Measurements from ENCODE around the gene TMEM11.
A peak's percentile ranks its signal among the peaks of the same experiment; 100 is the strongest.

The TMEM11 gene

DNA sequence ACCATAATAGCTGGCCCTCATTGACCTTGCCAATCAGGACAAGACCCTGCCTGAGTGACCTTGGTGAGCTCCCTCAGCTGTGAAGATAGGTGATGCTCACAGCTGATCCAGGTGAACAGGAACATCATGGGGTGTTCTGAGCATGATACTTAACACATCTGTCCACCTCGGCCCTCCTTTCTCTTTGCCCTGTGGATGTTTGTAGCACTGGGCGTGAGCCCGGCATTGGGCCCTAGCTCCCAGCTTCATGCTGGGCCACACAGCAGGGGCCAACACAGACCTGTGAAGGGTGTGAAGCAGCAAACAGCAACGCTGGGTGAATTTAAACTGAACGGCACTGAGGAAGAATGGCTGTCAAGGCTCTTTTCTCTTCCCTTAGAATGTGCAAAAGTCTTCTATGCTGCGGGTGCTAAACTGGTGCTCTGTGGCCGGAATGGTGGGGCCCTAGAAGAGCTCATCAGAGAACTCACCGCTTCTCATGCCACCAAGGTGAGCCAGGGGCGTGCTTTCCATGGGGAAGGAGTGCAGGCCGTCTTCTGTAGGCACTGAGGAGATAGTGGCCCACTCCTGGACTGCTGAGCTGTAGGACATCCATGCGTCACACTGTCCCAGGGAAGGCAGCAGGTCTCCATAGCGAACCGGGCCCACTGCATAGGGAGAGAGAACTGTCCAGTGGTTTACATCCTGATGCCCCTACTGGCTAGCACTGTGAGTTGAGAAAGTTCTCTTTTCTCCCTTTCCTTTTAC lies 35.9 kb downstream of the TMEM11 start:
- no peak for DNase-seq

GRCh38 chr17:21177401-21177800 lies 36.6 kb downstream of the TMEM11 start:
- DNase-seq = no peak

- DNase-seq = no peak
Measured at GRCh38 chr17:21176773-21177395, 37.1 kb downstream of the TMEM11 start.

- no peak for DNase-seq
Measured at GRCh38 chr17:21174713-21175112, 39.2 kb downstream of the TMEM11 start.

DNA sequence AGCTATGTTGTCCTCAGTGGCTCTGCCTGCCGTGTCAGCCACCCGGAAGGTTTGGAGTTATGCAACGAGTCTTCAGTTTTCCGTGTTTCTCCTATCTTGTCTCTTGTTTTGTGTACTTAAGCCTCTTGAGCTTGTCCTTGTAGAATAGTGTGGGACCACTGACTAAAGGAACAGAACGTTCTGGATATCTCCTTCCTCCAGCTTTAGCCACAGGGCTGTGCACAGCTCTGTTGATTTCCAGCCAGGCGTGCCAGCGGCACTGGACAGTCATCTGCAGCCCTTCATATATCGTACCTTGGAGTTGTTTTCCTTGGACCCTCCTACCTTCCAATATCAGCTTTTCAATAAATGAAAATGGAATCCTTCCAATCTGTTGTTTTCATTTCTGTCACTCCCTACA lies 39.8 kb downstream of the TMEM11 start:
- no peak for DNase-seq

GRCh38 chr17:21173543-21173942 lies 40.4 kb downstream of the TMEM11 start:
- no peak for DNase-seq

- no peak for DNase-seq
Measured at GRCh38 chr17:21172846-21173245, 41.1 kb downstream of the TMEM11 start.

- no peak for DNase-seq
Measured at GRCh38 chr17:21171970-21172510, 41.9 kb downstream of the TMEM11 start.

- no peak for DNase-seq
Measured at GRCh38 chr17:21171309-21171922, 42.5 kb downstream of the TMEM11 start.

GRCh38 chr17:21170809-21171208 lies 43.2 kb downstream of the TMEM11 start:
- DNase-seq = no peak

DNA sequence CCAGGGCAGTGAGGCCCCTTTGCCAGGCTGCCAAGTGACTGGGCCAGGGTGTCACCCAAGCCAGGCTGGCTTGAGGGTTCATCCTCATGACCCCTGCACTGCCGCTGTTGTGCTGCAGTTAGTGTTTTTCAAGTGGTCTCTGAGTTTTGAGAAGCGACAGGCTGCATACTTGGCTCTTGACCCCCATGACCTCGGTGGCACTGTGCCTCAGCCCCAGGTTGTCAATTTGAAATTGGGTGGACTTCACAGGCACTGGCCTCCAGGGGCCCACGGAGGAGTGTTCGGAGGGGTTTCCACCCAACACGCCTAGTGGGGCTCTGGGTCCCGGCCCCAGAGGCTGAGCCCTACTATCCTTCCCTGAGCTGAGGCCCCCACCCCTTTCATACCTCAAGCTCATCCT lies 44.5 kb downstream of the TMEM11 start:
- DNase-seq = no peak

GRCh38 chr17:21168555-21168865 lies 45.5 kb downstream of the TMEM11 start:
- no peak for DNase-seq

GRCh38 chr17:21167303-21167702 lies 46.7 kb downstream of the TMEM11 start:
- DNase-seq = peak; percentile 62 to 83

- DNase-seq = peak; percentile 67 to 72
Measured at GRCh38 chr17:21166595-21167210, 47.3 kb downstream of the TMEM11 start.

- DNase-seq = no peak
Measured at GRCh38 chr17:21165922-21166594, 47.9 kb downstream of the TMEM11 start.

DNA sequence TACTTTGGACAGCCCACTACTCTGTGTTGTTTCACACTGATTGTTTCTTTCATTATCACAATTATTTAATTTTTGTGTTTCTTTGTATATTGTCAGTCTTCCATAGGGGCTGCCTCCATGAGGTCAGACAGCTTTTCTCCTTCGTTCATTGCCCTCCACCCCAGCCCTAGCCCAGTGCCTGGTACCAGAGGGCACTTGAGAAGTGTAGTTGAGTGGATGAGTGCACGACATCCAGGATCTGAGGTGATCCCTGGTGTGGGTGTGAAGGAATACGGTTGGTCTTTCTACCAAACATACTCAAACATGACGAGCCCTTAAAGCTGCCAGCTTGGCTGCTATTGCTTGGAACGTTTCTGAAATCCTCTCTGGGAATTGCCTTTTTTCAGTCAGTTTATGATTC lies 49.3 kb downstream of the TMEM11 start:
- DNase-seq = no peak

GRCh38 chr17:21164216-21164615 lies 49.7 kb downstream of the TMEM11 start:
- peak; percentile 47 to 50 for DNase-seq

DNA sequence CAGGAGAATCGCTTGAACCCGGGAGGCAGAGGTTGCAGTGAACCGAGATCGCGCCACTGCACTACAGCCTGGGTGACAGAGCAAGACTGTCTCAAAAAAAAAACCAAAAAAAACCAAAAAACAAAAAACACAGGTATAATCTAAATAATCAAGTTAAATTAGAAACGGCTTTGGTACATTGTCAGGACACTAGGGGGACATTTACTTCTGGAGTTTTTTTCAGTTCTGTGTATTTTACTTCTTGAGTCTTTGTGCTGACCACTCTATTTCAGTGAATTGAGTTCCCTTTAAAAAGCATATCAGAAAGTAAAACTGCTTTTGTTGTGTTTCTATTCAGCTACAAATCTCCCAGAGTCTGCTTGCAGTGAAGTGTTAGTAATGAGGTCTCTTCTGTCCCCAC lies 50.9 kb downstream of the TMEM11 start:
- DNase-seq = no peak

- DNase-seq = no peak
Measured at GRCh38 chr17:21162394-21162775, 51.6 kb downstream of the TMEM11 start.

DNA sequence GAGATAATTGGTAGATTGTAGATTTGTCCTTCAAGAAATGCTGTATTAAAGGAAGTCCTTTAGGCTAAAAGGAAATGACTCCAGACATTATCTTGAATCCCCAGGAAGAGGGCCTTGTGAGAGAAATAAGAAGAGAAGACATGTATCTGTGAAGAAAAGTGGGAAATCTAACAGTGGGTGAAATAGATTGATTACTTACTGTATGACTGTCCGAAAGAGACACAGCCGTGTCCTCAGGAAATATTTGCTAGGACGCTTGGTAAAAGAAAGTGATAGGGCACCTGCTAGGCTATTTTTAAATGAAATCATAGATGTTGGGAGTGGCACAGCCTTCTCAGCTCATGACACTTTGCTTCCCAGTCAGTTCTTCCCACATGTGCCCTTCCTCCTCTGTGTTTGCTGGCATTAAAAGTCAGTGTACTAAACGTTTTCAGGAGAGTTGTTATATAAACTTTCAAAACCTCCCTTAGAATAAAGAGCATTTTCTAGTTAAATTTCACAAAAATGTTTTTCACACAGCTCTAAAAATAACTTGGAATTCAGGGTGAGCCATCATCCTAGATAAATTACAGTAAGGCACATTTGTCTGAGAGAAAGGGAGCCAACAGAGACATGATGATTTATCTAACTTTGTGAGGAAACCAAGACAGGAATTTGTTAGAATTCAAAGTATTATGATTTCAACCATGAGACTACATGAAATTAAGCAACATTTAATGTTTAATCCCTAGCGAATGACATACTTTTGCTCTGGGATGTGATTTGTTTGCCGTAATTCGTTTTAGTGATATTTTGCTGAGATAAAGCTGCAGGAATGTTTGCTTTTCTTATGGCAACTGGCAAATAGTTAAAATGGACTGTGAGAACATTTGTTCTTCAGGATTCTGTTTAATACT lies 52.2 kb downstream of the TMEM11 start:
- DNase-seq = no peak

GRCh38 chr17:21160401-21160800 lies 53.6 kb downstream of the TMEM11 start:
- DNase-seq = no peak
